GM23338 (cell line): Measurements from ENCODE around the gene TXNDC15.
"Not testable (repeated sequence)": the region's sequence is repeated elsewhere in the genome, so short reads cannot be mapped to it uniquely, and the experiment has no call there.

Source experiments
- EZH2phosphoT487 ChIP-seq: fragments of 200-600 bp; sonication (generic); IDR thresholded peaks from one replicate; pipeline ENCODE4 v1.8.1; 2018; ENCODE audit warnings: antibody characterized with exemption; ENCODE audit not compliant: unreplicated experiment
- JUNB ChIP-seq: IDR thresholded peaks from one replicate; pipeline ENCODE4 v1.6.1; 2016; ENCODE audit warnings: antibody characterized with exemption; ENCODE audit not compliant: unreplicated experiment
- TF ChIP-seq, protein P1 (sequence below), 2 experiments: fragments of 200-600 bp in 1 of 2; sonication (generic) in 1 of 2; conservative IDR thresholded peaks; 2 replicates each; pipeline versions ENCODE4 v1.5.1 to v1.6.1; 2016 to 2017; ENCODE audit warnings: antibody characterized with exemption in 2 of 2, low read depth in 2 of 2, mild to moderate bottlenecking in 2 of 2, moderate library complexity in 1 of 2

DNA sequence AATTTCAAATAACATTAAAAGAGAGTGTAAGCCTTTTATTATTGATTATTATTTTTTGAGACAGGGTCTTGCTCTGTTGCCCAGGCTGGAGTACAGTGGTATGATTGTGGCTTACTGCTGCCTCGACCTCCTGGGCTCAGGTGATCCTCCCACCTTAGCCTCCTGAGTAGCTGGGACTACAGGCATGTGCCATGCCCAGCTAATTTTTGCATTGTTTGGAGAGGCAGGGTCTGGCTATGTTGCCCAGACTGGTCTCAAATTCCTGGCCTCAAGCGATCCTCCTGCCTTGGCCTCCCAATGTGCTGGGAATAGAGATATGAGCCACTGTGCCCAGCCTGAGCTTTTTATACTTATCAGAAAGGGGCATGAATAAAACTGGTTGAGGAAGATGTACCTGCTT lies 36.6 kb downstream of the TXNDC15 start:
- TF ChIP-seq, protein P1, sequence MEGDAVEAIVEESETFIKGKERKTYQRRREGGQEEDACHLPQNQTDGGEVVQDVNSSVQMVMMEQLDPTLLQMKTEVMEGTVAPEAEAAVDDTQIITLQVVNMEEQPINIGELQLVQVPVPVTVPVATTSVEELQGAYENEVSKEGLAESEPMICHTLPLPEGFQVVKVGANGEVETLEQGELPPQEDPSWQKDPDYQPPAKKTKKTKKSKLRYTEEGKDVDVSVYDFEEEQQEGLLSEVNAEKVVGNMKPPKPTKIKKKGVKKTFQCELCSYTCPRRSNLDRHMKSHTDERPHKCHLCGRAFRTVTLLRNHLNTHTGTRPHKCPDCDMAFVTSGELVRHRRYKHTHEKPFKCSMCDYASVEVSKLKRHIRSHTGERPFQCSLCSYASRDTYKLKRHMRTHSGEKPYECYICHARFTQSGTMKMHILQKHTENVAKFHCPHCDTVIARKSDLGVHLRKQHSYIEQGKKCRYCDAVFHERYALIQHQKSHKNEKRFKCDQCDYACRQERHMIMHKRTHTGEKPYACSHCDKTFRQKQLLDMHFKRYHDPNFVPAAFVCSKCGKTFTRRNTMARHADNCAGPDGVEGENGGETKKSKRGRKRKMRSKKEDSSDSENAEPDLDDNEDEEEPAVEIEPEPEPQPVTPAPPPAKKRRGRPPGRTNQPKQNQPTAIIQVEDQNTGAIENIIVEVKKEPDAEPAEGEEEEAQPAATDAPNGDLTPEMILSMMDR (conservative IDR thresholded peaks at IDR 0.05; ENCODE audit: low read depth in 2 of 2) = not testable (repeated sequence)
- not testable (repeated sequence) for TF ChIP-seq JUNB, EZH2phosphoT487
